GM21786 (cell line): ENCODE data around the gene PRKAG2.

Source experiments
- ATAC-seq: cut with Tn5 transposase; IDR thresholded peaks from one replicate; pipeline ENCODE4 v1.9.1; 2021; ENCODE audit not compliant: unreplicated experiment

The PRKAG2 gene

GRCh38 chr7:151506901-151507382 is 370.0 kb downstream of the PRKAG2 start:
- ATAC-seq, result no peak
